GM12891 (cell line): Measurements from ENCODE around the gene CNTN5.

Source experiments
- DNase-seq: peaks from one replicate; pipeline ENCODE4 v3.0.0; 2011; ENCODE audit warnings: low spot score; ENCODE audit not compliant: insufficient read length
- FAIRE-seq: peaks from 2 replicates; lab custom pipeline; 2011; peaks lifted over from hg19 to GRCh38; lab: Jason Lieb, UNC
- PAX5 ChIP-seq: IDR thresholded peaks from 2 replicates; pipeline ENCODE4 v1.6.1; 2011; ENCODE audit warnings: low read length, moderate library complexity, mild to moderate bottlenecking; ENCODE audit not compliant: insufficient read depth, severe bottlenecking
- POLR2A ChIP-seq: IDR thresholded peaks from 2 replicates; pipeline ENCODE4 v1.6.1; 2011; ENCODE audit warnings: low read depth, low read length, control low read depth
- POLR2AphosphoS5 ChIP-seq: IDR thresholded peaks from 2 replicates; pipeline ENCODE4 v1.6.1; 2011; ENCODE audit warnings: low read depth, low read length, control low read depth
- POU2F2 ChIP-seq: IDR thresholded peaks from 2 replicates; pipeline ENCODE4 v1.6.1; 2011; ENCODE audit warnings: low read depth, mild to moderate bottlenecking, control low read depth, low read length, moderate library complexity
- SPI1 ChIP-seq: IDR thresholded peaks from 2 replicates; pipeline ENCODE4 v1.6.1; 2011; ENCODE audit warnings: low read depth, low read length, control low read depth
- TAF1 ChIP-seq: IDR thresholded peaks from 2 replicates; pipeline ENCODE4 v1.6.1; 2011; ENCODE audit warnings: low read depth, low read length, control low read depth

CNTN5 gene

GRCh38 chr11:99718291-99718690 lies 697.5 kb downstream of the CNTN5 start:
- no peak for FAIRE-seq
- no peak for DNase-seq
- TF ChIP-seq PAX5, result no peak
- no peak for TF ChIP-seq POU2F2
- no peak for TF ChIP-seq POLR2A
- TF ChIP-seq SPI1, result no peak
- no peak for TF ChIP-seq TAF1
- TF ChIP-seq POLR2AphosphoS5, result no peak

GRCh38 chr11:99739464-99740089 lies 718.8 kb downstream of the CNTN5 start:
- DNase-seq, result peak; percentile 1
- FAIRE-seq, result no peak
- TF ChIP-seq PAX5 (no peak), POU2F2 (no peak), POLR2AphosphoS5 (no peak), SPI1 (no peak), TAF1 (no peak), POLR2A (no peak)

- TF ChIP-seq POLR2AphosphoS5 (no peak), POLR2A (no peak), SPI1 (no peak), TAF1 (no peak), PAX5 (no peak), POU2F2 (no peak)
- FAIRE-seq (no peak), DNase-seq (no peak)
These were observed 721.8 kb downstream of the CNTN5 start for GRCh38 chr11:99742501-99742900.

- DNase-seq, result no peak
- FAIRE-seq, result no peak
- TF ChIP-seq POU2F2 (no peak), TAF1 (no peak), PAX5 (no peak), POLR2AphosphoS5 (no peak), SPI1 (no peak), POLR2A (no peak)
These were observed 739.0 kb downstream of the CNTN5 start for GRCh38 chr11:99759787-99760186.

- FAIRE-seq (no peak), DNase-seq (no peak)
- TF ChIP-seq POU2F2 (no peak), SPI1 (no peak), POLR2A (no peak)
These were observed 746.1 kb downstream of the CNTN5 start for GRCh38 chr11:99766811-99767210.

- FAIRE-seq, result no peak
- DNase-seq, result no peak
- TF ChIP-seq TAF1 (no peak), PAX5 (no peak), POU2F2 (no peak), POLR2A (no peak), POLR2AphosphoS5 (no peak), SPI1 (no peak)
These were observed 752.9 kb downstream of the CNTN5 start for GRCh38 chr11:99773646-99774045.

GRCh38 chr11:99781074-99781473 lies 760.3 kb downstream of the CNTN5 start:
- no peak for DNase-seq
- no peak for FAIRE-seq
- no peak for TF ChIP-seq POU2F2
- no peak for TF ChIP-seq TAF1
- TF ChIP-seq POLR2AphosphoS5, result no peak
- no peak for TF ChIP-seq SPI1
- no peak for TF ChIP-seq PAX5
- TF ChIP-seq POLR2A, result no peak

- FAIRE-seq, result no peak
- no peak for DNase-seq
- no peak for TF ChIP-seq POU2F2
- TF ChIP-seq SPI1, result no peak
- no peak for TF ChIP-seq PAX5
- no peak for TF ChIP-seq TAF1
- TF ChIP-seq POLR2A, result no peak
- no peak for TF ChIP-seq POLR2AphosphoS5
These were observed 770.6 kb downstream of the CNTN5 start for GRCh38 chr11:99791354-99791753.

- FAIRE-seq (no peak), DNase-seq (no peak)
- TF ChIP-seq PAX5 (no peak), TAF1 (no peak), POLR2A (no peak), POLR2AphosphoS5 (no peak), POU2F2 (no peak), SPI1 (no peak)
These were observed 775.2 kb downstream of the CNTN5 start for GRCh38 chr11:99795999-99796398.

- FAIRE-seq (no peak), DNase-seq (no peak)
- TF ChIP-seq SPI1 (no peak), POLR2A (no peak), POU2F2 (no peak), TAF1 (no peak), PAX5 (no peak), POLR2AphosphoS5 (no peak)
These were observed 782.8 kb downstream of the CNTN5 start for GRCh38 chr11:99803501-99803900.

GRCh38 chr11:99812516-99812915 lies 791.8 kb downstream of the CNTN5 start:
- TF ChIP-seq PAX5, result no peak
- TF ChIP-seq POLR2AphosphoS5, result no peak
- TF ChIP-seq POU2F2, result no peak
- TF ChIP-seq POLR2A, result no peak
- TF ChIP-seq SPI1, result no peak
- TF ChIP-seq TAF1, result no peak
- no peak for DNase-seq
- no peak for FAIRE-seq

GRCh38 chr11:99814021-99814420 lies 793.3 kb downstream of the CNTN5 start:
- FAIRE-seq, result no peak
- no peak for DNase-seq
- TF ChIP-seq TAF1 (no peak), POLR2A (no peak), POLR2AphosphoS5 (no peak), POU2F2 (no peak), PAX5 (no peak), SPI1 (no peak)
